Stomach (tissue), 9 donors: Measurements from ENCODE around the gene RBM10. TPM values are rescaled to one million over a fixed set of nuclear protein-coding genes. Genes with fewer than 3 reads are reported as not detected.
A peak's percentile ranks its signal among the peaks of the same experiment; 100 is the strongest.

Source experiments
- DNase-seq, 2 donors: peaks; one replicate each; pipeline versions ENCODE4 v3.0.0 to v3.0.0-alpha.2; 2013 to 2019
- H3K27ac ChIP-seq, 5 donors: fragments of 200-600 bp in 4 of 5; sonication (generic) in 4 of 5; one replicate each; pipeline ENCODE4 v1.5.1; 2013 to 2019; ENCODE audit warnings: mild to moderate bottlenecking in 1 of 5, moderate library complexity in 1 of 5
- H3K27me3 ChIP-seq, 3 donors: fragments of 200-600 bp; sonication (generic); one replicate each; pipeline ENCODE4 v1.5.1; 2017 to 2019; ENCODE audit warnings: mixed run types in 1 of 3
- H3K36me3 ChIP-seq, 4 donors: fragments of 200-600 bp; sonication (generic); 1 replicate in 3 of 4; 2 replicates in 1 of 4; pipeline ENCODE4 v1.5.1; 2016 to 2019
- H3K4me1 ChIP-seq, 4 donors: fragments of 200-600 bp; sonication (generic); one replicate each; pipeline ENCODE4 v1.5.1; 2016 to 2019
- H3K4me3 ChIP-seq, 4 donors: fragments of 200-600 bp; sonication (generic) in 3 of 4; one replicate each; pipeline ENCODE4 v1.5.1; 2016 to 2019; ENCODE audit warnings: mild to moderate bottlenecking in 1 of 4
- H3K9me3 ChIP-seq, 4 donors: fragments of 200-600 bp; sonication (generic); one replicate each; pipeline ENCODE4 v1.5.1; 2016 to 2019
- CTCF ChIP-seq, 7 experiments: fragments of 450-650 bp in 4 of 7; fragments of 200-600 bp in 3 of 7; sonication (generic) in 3 of 7; IDR thresholded peaks; one replicate each; pipeline ENCODE4 v1.5.1; 2016 to 2019; ENCODE audit warnings: antibody characterized with exemption in 7 of 7, control low read depth in 2 of 7, mild to moderate bottlenecking in 1 of 7
- EP300 ChIP-seq: sonication (generic); formaldehyde crosslinking; IDR thresholded peaks from one replicate; pipeline ENCODE4 v1.6.1; 2017; ENCODE audit warnings: antibody characterized with exemption
- POLR2A ChIP-seq, 4 donors: fragments of 450-650 bp; IDR thresholded peaks; one replicate each; pipeline ENCODE4 v1.6.1; 2016; ENCODE audit warnings: antibody characterized with exemption in 4 of 4, control low read depth in 2 of 4, mild to moderate bottlenecking in 1 of 4, moderate library complexity in 1 of 4
- POLR2AphosphoS5 ChIP-seq, 3 donors: sonication (generic); formaldehyde crosslinking; IDR thresholded peaks; one replicate each; pipeline ENCODE4 v1.6.1; 2016; ENCODE audit warnings: antibody characterized with exemption in 3 of 3
- WGBS, 5 donors: extraction: QIAGEN DNeasy Blood & Tissue Kit in 3 of 5; methylation state at CpG; one replicate each; pipeline versions ENCODE4 v1.1.5 to v1.1.7; 2013 to 2018; 5-methylcytosine and 5-hydroxymethylcytosine counted together
- intact Hi-C: fragments of 100-400 bp; cut with DNase I; formaldehyde crosslinking; loops from one replicate; pipeline ENCODE4 v1.15.1; 2023; ENCODE audit warnings: low total_unique reads
- polyA plus RNA-seq, 3 donors: library from polyadenylated mRNA; stranded (reverse); fragments of 200-250 nt; gene quantifications; one replicate each; pipeline ENCODE4 v1.2.3, GENCODE V29; 2013
- small RNA-seq, 4 donors: library from RNA; depleted of rRNA; stranded (forward); fragments of <200 nt; gene quantifications; one replicate each; pipeline ENCODE3, GENCODE V24; 2016
- total RNA-seq, 5 donors: library from RNA; depleted of rRNA; stranded (reverse); fragments of >200 nt; gene quantifications; one replicate each; pipeline versions ENCODE4 v1.1.0 to v1.2.3, GENCODE V29; 2014 to 2016
- donor health status: healthy with polysubstance abuse.
- donor health status: Bipolar disorder and iron deficiency.
- donor health status: healthy.

Gene RBM10
- total and polyA plus RNA-seq, 8 donors: 1.8 to 51.3 (median 24.9) TPM

- Histone ChIP-seq H3K27ac (peak overlapping the region in 4 of 5 donors; percentile 20 to 98 (median 66)), H3K9me3 (no peaks in the 10 kb centered on the region), H3K4me1 (peaks cover 0 to 7% (median 0%) of the 10 kb centered on the region in 4 donors), H3K27me3 (peaks cover 0 to 15% (median 0%) of the 10 kb centered on the region in 3 donors), H3K4me3 (no peak overlapping the region), H3K36me3 (peaks cover 0 to 15% (median 13%) of the 10 kb centered on the region in 4 donors)
- TF ChIP-seq CTCF (IDR thresholded peaks at IDR 0.05) (no peak), POLR2AphosphoS5 (IDR thresholded peaks at IDR 0.05) (no peak), POLR2A (IDR thresholded peaks at IDR 0.05) (no peak), EP300 (no peak)
- DNase-seq: no peak
- WGBS, 5 donors: 51 to 85% (median 76%) methylated on average over 4 of the region's 4 CpGs
- intact Hi-C loops: no loop called here
These were observed 90.7 kb downstream of the RBM10 start for GRCh38 chrX:47235691-47236103.

Small RNA genes lying within 50 kb of the gene (small RNA-seq; reads per million reads assigned to genes)
- gene RNU12-2P: 0 reads per million in 4 donors

Other genes starting within 250 kb of the RBM10 start
- 1 to 10 TPM in 4 of 5 donors, under 1 TPM in 1; 0.58 to 9.0 (median 7.2) TPM for gene JADE3, start 232.8 kb upstream of the RBM10 start, total RNA-seq
- gene JADE3, start 232.8 kb upstream of the RBM10 start, polyA plus RNA-seq: 1 to 10 TPM; 2.3 to 6.1 (median 3.0) TPM
- gene RGN, start 66.8 kb upstream of the RBM10 start, total RNA-seq: 10 to 100 TPM in 1 of 5 donors, 1 to 10 TPM in 3, not detected in 1; 1.3 to 15.1 (median 2.9) TPM
- 10 to 100 TPM in 2 of 3 donors, 1 to 10 TPM in 1; 6.8 to 12.5 (median 11.0) TPM for gene RGN, start 66.8 kb upstream of the RBM10 start, polyA plus RNA-seq
- gene NDUFB11, start 519 bp upstream of the RBM10 start, total RNA-seq: 100 to 1,000 TPM in 3 of 5 donors, 10 to 100 TPM in 2; 45.3 to 408 (median 196) TPM
- 10 to 100 TPM; 86.0 to 97.7 (median 90.8) TPM for gene NDUFB11, start 519 bp upstream of the RBM10 start, polyA plus RNA-seq
- 100 to 1,000 TPM in 3 of 5 donors, 10 to 100 TPM in 2; 66.8 to 278 (median 115) TPM for gene UBA1, start 48.6 kb downstream of the RBM10 start, total RNA-seq
- 10 to 100 TPM; 59.3 to 81.4 (median 63.4) TPM for gene UBA1, start 48.6 kb downstream of the RBM10 start, polyA plus RNA-seq
- 100 to 1,000 TPM in 1 of 5 donors, 10 to 100 TPM in 4; 35.6 to 156 (median 57.8) TPM for gene CDK16, start 73.5 kb downstream of the RBM10 start, total RNA-seq
- gene CDK16, start 73.5 kb downstream of the RBM10 start, polyA plus RNA-seq: 10 to 100 TPM; 31.2 to 50.9 (median 38.6) TPM
- 10 to 100 TPM in 4 of 5 donors, 1 to 10 TPM in 1; 6.4 to 52.3 (median 23.8) TPM for gene USP11, start 87.8 kb downstream of the RBM10 start, total RNA-seq
- 10 to 100 TPM; 13.9 to 20.6 (median 14.4) TPM for gene USP11, start 87.8 kb downstream of the RBM10 start, polyA plus RNA-seq
- under 1 TPM in 1 of 5 donors, not detected in 4; 0.18 TPM for gene ZNF157, start 225.4 kb downstream of the RBM10 start, total RNA-seq
- gene ZNF157, start 225.4 kb downstream of the RBM10 start, polyA plus RNA-seq: under 1 TPM in 1 of 3 donors, not detected in 2; 0.15 TPM